GM18867 (cell line): ENCODE results near the gene DNAH14.
A peak's percentile ranks its signal among the peaks of the same experiment; 100 is the strongest.
"Not testable (repeated sequence)": the region's sequence is repeated elsewhere in the genome, so short reads cannot be mapped to it uniquely, and the experiment has no call there.

Experiments
- ATAC-seq: cut with Tn5 transposase; IDR thresholded peaks from one replicate; pipeline ENCODE4 v1.9.1; 2021; ENCODE audit warnings: mild to moderate bottlenecking, moderate library complexity; ENCODE audit not compliant: unreplicated experiment

The DNAH14 gene

GRCh38 chr1:225335098-225335778 lies 405.8 kb downstream of the DNAH14 start:
- not testable (repeated sequence) for ATAC-seq

- ATAC-seq: no peak
Observed at GRCh38 chr1:225338545-225338944, 409.1 kb downstream of the DNAH14 start.

- no peak for ATAC-seq
Observed at GRCh38 chr1:225341642-225342041, 412.2 kb downstream of the DNAH14 start.

GRCh38 chr1:225342695-225343094 lies 413.2 kb downstream of the DNAH14 start:
- ATAC-seq: no peak

- ATAC-seq: peak; percentile 48
Observed at GRCh38 chr1:225343618-225344017, 414.1 kb downstream of the DNAH14 start.

GRCh38 chr1:225347123-225347683 lies 417.7 kb downstream of the DNAH14 start:
- no peak for ATAC-seq

- ATAC-seq: no peak
Observed at GRCh38 chr1:225348400-225348799, 418.9 kb downstream of the DNAH14 start.

GRCh38 chr1:225349826-225350225 lies 420.4 kb downstream of the DNAH14 start:
- no peak for ATAC-seq

- no peak for ATAC-seq
Observed at GRCh38 chr1:225350872-225351271, 421.4 kb downstream of the DNAH14 start.

GRCh38 chr1:225354906-225355305 lies 425.4 kb downstream of the DNAH14 start:
- no peak for ATAC-seq

- no peak for ATAC-seq
Observed at GRCh38 chr1:225355863-225356262, 426.4 kb downstream of the DNAH14 start.

- no peak for ATAC-seq
Observed at GRCh38 chr1:225360119-225360518, 430.6 kb downstream of the DNAH14 start.

- no peak for ATAC-seq
Observed at GRCh38 chr1:225361176-225361575, 431.7 kb downstream of the DNAH14 start.

- ATAC-seq: peak; percentile 69
Observed at GRCh38 chr1:225362805-225363204, 433.3 kb downstream of the DNAH14 start.

GRCh38 chr1:225364439-225364838 lies 435.0 kb downstream of the DNAH14 start:
- no peak for ATAC-seq

GRCh38 chr1:225366018-225366417 lies 436.5 kb downstream of the DNAH14 start:
- no peak for ATAC-seq

GRCh38 chr1:225366552-225366951 lies 437.1 kb downstream of the DNAH14 start:
- ATAC-seq: no peak

GRCh38 chr1:225368036-225368552 lies 438.6 kb downstream of the DNAH14 start:
- ATAC-seq: no peak

- no peak for ATAC-seq
Observed at GRCh38 chr1:225371366-225372010, 442.0 kb downstream of the DNAH14 start.

- ATAC-seq: no peak
Observed at GRCh38 chr1:225373155-225373554, 443.7 kb downstream of the DNAH14 start.

- ATAC-seq: no peak
Observed at GRCh38 chr1:225374996-225375395, 445.5 kb downstream of the DNAH14 start.

- ATAC-seq: no peak
Observed at GRCh38 chr1:225378880-225379279, 449.4 kb downstream of the DNAH14 start.
